ENCODE measurements around the gene EGFL6. TPM values are rescaled to one million over a fixed set of nuclear protein-coding genes. Genes with fewer than 3 reads are reported as not detected.

Gene EGFL6, protein sequence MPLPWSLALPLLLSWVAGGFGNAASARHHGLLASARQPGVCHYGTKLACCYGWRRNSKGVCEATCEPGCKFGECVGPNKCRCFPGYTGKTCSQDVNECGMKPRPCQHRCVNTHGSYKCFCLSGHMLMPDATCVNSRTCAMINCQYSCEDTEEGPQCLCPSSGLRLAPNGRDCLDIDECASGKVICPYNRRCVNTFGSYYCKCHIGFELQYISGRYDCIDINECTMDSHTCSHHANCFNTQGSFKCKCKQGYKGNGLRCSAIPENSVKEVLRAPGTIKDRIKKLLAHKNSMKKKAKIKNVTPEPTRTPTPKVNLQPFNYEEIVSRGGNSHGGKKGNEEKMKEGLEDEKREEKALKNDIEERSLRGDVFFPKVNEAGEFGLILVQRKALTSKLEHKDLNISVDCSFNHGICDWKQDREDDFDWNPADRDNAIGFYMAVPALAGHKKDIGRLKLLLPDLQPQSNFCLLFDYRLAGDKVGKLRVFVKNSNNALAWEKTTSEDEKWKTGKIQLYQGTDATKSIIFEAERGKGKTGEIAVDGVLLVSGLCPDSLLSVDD
- polyA plus RNA-seq (2013, experiment 1 of 2): 0.90 TPM
- 0.70 TPM for polyA plus RNA-seq (2013, experiment 2 of 2)

DNA sequence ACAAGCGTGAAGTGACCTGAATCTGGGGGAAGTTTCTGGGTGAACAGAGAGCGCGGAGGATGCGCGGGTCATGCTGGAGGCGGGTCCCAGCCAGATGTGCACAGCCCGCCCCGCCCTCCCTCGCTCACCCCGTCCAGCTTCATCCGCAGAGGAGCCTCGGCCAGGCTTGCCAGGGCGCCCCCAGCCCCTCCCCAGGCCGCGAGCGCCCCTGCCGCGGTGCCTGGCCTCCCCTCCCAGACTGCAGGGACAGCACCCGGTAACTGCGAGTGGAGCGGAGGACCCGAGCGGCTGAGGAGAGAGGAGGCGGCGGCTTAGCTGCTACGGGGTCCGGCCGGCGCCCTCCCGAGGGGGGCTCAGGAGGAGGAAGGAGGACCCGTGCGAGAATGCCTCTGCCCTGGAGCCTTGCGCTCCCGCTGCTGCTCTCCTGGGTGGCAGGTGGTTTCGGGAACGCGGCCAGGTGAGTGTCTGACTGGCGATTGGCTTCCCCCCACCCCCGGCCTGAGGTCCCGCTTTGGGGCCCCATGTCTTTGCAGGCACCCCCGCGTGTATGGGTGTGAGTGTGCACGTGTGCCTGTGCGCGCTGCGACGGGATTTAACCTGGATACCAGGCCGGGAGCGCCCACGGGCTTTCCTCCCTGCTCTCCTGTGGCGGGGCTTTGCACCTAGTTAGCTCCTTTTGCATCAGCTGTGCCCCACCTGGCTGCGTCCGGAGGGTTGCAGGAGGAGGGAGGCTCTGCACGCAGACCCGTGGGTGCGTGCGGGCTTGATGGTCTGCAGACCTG is at the start of gene EGFL6:
TSS of gene EGFL6 (plus strand) at position 123 of the 782 bp plus-strand sequence. CDS start at position 384, 261 bp downstream.
- no peaks in the 10 kb centered on the region for H3K36me3 ChIP-seq (ENCODE audit: insufficient read depth, low read length)
- H3K4me3 ChIP-seq (ENCODE audit: low read length): peak within 1 kb of the TSS; percentile 56
- 3% methylated on average over 57 of the region's 57 CpGs for WGBS
- no peak within 1 kb of the TSS for H3K27ac ChIP-seq (ENCODE audit: low read depth, low read length)
- no peak within 1 kb of the TSS for H3K9ac ChIP-seq (ENCODE audit: low read depth, low read length)
- H3K27me3 ChIP-seq (ENCODE audit: insufficient read depth, low read length): peaks cover 49% of the 10 kb centered on the region
- H3K4me1 ChIP-seq (ENCODE audit: insufficient read depth, low read length): no peaks in the 10 kb centered on the region
- H3K9me3 ChIP-seq (ENCODE audit: insufficient read depth, low read depth, low read length): no peaks in the 10 kb centered on the region

DNA sequence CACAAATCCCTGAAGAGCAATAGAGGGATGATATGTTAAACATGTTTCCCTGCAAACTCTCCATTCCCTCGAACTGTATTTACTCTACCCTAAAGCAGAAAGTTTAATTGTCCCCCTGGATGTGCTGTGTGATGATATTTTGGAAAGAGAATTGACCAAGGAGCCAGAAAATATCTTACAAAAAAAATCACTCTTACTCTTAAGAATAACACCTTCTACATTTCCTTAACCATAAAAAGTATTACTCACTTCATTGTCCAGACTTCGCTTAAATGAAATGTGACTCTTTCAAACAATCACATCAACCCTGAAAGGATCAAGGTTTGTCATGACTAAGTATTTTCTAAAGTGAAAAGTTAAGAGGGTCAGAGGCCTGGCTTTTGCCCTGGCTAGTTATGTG is 49.0 kb upstream of the EGFL6 start:
- WGBS: 100% methylated on average over 1 of the region's 2 CpGs
- Histone ChIP-seq H3K27me3 (ENCODE audit: insufficient read depth, low read length) (no peaks in the 10 kb centered on the region), H3K27ac (ENCODE audit: low read depth, low read length) (no peak overlapping the region), H3K4me1 (ENCODE audit: insufficient read depth, low read length) (no peaks in the 10 kb centered on the region), H3K36me3 (ENCODE audit: insufficient read depth, low read length) (no peaks in the 10 kb centered on the region), H3K4me3 (ENCODE audit: low read length) (no peak overlapping the region), H3K9ac (ENCODE audit: low read depth, low read length) (no peak overlapping the region), H3K9me3 (ENCODE audit: insufficient read depth, low read depth, low read length) (no peaks in the 10 kb centered on the region)

DNA sequence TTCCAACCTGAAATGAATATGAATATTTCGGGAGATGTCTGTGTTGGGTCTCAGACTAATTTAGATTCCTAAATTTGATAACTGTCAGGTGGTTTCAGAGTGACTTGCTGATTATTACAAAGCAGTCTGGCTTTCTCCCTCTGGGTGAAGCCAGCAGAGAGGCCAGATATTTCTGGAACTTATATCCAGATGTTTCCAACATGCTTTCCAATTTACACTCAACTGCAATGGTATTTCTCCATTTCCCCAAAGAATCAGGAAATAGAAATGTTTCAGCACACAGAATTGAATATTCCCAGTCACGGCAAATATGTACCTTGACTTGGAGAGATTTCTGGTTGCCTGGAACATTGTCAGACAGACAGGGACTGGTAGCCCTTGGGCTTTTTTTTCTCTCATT is 48.5 kb upstream of the EGFL6 start:
- Histone ChIP-seq H3K9me3 (ENCODE audit: insufficient read depth, low read depth, low read length) (no peaks in the 10 kb centered on the region), H3K27me3 (ENCODE audit: insufficient read depth, low read length) (no peaks in the 10 kb centered on the region), H3K4me3 (ENCODE audit: low read length) (no peak overlapping the region), H3K27ac (ENCODE audit: low read depth, low read length) (no peak overlapping the region), H3K9ac (ENCODE audit: low read depth, low read length) (no peak overlapping the region), H3K36me3 (ENCODE audit: insufficient read depth, low read length) (no peaks in the 10 kb centered on the region), H3K4me1 (ENCODE audit: insufficient read depth, low read length) (no peaks in the 10 kb centered on the region)
- 93% methylated on average over 2 of the region's 2 CpGs for WGBS

DNA sequence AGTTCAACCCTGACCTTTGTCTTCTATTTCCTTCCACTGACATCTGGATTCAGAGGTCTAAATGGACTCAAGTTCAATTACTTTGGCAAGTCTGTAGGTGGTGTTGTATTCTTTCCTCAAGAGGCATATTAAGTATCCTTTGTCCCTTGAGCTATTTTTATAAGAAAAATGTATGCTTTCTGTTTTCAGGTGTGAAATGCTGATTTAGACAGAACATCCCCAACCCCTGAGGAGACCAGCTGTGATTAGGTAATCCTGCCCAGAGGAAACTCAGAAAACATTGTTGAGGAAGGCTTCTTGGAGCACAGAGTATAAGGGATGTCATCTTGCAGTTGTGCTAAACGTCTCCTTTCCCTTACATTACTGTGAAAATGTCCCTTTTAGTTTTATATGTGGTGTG is 46.6 kb upstream of the EGFL6 start:
- no peak overlapping the region for H3K4me3 ChIP-seq (ENCODE audit: low read length)
- no peaks in the 10 kb centered on the region for H3K9me3 ChIP-seq (ENCODE audit: insufficient read depth, low read depth, low read length)
- no peak overlapping the region for H3K27ac ChIP-seq (ENCODE audit: low read depth, low read length)
- no peaks in the 10 kb centered on the region for H3K27me3 ChIP-seq (ENCODE audit: insufficient read depth, low read length)
- H3K36me3 ChIP-seq (ENCODE audit: insufficient read depth, low read length): no peaks in the 10 kb centered on the region
- H3K9ac ChIP-seq (ENCODE audit: low read depth, low read length): no peak overlapping the region
- H3K4me1 ChIP-seq (ENCODE audit: insufficient read depth, low read length): no peaks in the 10 kb centered on the region
- no CpG with 5 or more reads among the region's 1 CpG for WGBS

DNA sequence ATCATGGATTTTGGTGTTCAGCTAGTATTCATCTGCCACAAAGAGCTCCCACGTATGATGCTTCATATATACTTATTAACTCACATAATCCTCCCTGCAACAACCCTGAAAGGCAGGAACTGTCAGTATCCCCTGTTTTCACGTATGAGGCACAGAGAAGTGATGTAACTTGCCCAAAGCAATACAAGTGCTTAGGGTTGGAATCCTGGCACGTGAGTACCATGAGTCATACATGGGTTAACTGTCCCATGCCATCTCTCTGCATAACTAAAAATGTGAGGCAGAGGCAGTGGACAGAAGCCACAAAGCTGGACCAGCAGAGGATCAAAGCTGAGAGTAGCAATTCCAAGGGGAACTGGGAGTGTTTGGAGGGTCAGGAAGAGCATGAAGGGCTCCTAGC is 35.7 kb upstream of the EGFL6 start:
- Histone ChIP-seq H3K9me3 (ENCODE audit: insufficient read depth, low read depth, low read length) (no peaks in the 10 kb centered on the region), H3K36me3 (ENCODE audit: insufficient read depth, low read length) (no peaks in the 10 kb centered on the region), H3K27me3 (ENCODE audit: insufficient read depth, low read length) (no peaks in the 10 kb centered on the region), H3K4me3 (ENCODE audit: low read length) (no peak overlapping the region), H3K27ac (ENCODE audit: low read depth, low read length) (no peak overlapping the region), H3K9ac (ENCODE audit: low read depth, low read length) (no peak overlapping the region), H3K4me1 (ENCODE audit: insufficient read depth, low read length) (no peaks in the 10 kb centered on the region)
- WGBS: 81% methylated on average over 3 of the region's 3 CpGs

DNA sequence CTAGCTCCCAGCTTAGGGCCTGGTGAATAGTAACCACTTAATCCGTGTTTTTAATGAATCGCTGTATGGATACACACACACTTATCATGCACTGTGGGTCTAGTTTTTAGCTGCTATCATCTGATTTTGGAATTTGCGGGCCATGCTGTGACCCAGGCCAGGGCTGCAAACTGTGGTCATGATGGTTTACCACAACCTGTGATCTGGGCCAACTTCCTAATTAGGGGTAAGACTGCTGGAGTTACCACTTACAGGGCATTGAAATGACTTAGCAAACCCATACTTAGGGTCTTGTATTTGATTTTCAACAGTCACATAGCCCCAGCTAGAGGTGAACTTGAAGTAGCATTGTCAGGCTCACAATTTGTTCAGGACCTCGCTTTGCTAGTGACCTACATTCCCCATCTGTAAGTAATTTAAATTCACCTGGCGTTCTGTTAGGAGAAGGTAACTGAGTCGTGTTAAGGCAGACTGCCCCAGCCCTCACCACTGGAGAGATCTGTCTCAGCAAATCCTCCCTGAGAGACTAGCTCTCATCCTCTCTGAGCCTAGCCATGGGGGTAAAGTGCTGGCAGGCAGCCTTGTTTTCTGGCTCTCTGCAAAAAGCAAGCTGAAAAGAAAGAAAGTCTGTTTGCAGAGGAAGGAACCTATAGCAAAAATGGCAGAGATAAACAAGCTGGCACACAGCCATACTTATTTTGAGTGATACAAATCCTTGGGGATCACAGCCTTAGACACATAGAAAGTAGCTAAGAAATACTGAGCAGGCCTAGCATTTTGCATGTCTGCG is 33.8 kb upstream of the EGFL6 start:
- no peak overlapping the region for H3K27ac ChIP-seq (ENCODE audit: low read depth, low read length)
- H3K27me3 ChIP-seq (ENCODE audit: insufficient read depth, low read length): no peaks in the 10 kb centered on the region
- H3K4me3 ChIP-seq (ENCODE audit: low read length): no peak overlapping the region
- no peaks in the 10 kb centered on the region for H3K4me1 ChIP-seq (ENCODE audit: insufficient read depth, low read length)
- no peaks in the 10 kb centered on the region for H3K36me3 ChIP-seq (ENCODE audit: insufficient read depth, low read length)
- no peak overlapping the region for H3K9ac ChIP-seq (ENCODE audit: low read depth, low read length)
- 92% methylated on average over 5 of the region's 7 CpGs for WGBS
- no peaks in the 10 kb centered on the region for H3K9me3 ChIP-seq (ENCODE audit: insufficient read depth, low read depth, low read length)

DNA sequence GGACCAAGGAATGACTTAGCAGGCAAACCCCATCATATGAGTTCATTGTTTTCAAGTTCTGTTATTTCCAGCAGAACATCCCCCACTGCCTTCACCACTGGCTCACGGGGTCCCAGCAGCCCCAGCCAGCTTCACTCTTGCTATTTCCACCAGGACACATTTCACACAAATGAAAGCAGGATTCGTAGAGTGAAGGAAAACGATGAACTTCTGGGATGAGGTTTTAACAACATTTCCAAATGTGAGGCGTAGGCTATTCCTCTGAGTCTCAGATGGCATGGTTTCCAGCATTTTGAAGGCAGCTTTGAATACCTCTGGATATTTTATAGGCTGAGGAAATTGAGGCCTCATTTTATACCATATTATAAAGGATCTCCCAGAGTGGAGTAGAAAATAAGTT is 32.9 kb upstream of the EGFL6 start:
- no peak overlapping the region for H3K9ac ChIP-seq (ENCODE audit: low read depth, low read length)
- H3K27me3 ChIP-seq (ENCODE audit: insufficient read depth, low read length): no peaks in the 10 kb centered on the region
- no peaks in the 10 kb centered on the region for H3K9me3 ChIP-seq (ENCODE audit: insufficient read depth, low read depth, low read length)
- no peaks in the 10 kb centered on the region for H3K4me1 ChIP-seq (ENCODE audit: insufficient read depth, low read length)
- no peak overlapping the region for H3K27ac ChIP-seq (ENCODE audit: low read depth, low read length)
- no peak overlapping the region for H3K4me3 ChIP-seq (ENCODE audit: low read length)
- no peaks in the 10 kb centered on the region for H3K36me3 ChIP-seq (ENCODE audit: insufficient read depth, low read length)
- WGBS: 84% methylated on average over 4 of the region's 4 CpGs

DNA sequence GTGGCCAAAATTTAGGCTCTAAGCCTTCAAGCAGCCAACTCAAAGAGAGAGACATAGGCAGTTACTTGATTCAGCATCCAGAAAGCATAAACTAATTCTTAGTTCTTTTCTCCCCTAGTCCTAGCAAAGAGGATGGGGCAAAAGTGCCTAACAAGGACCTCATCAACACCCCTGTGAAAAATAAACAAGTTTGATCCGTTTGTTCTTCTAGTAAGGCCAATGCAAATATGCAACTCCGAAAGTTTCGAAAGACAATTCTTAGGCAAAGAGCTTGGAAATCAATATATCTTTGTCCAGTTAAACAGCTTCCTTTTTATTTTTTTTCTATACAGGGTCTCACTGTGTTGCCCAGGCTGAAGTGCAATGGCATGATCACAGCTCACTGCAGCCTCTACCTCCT is 31.0 kb upstream of the EGFL6 start:
- no peaks in the 10 kb centered on the region for H3K36me3 ChIP-seq (ENCODE audit: insufficient read depth, low read length)
- H3K27ac ChIP-seq (ENCODE audit: low read depth, low read length): no peak overlapping the region
- H3K9me3 ChIP-seq (ENCODE audit: insufficient read depth, low read depth, low read length): no peaks in the 10 kb centered on the region
- no peaks in the 10 kb centered on the region for H3K4me1 ChIP-seq (ENCODE audit: insufficient read depth, low read length)
- no peak overlapping the region for H3K4me3 ChIP-seq (ENCODE audit: low read length)
- 94% methylated on average over 3 of the region's 3 CpGs for WGBS
- H3K9ac ChIP-seq (ENCODE audit: low read depth, low read length): no peak overlapping the region
- H3K27me3 ChIP-seq (ENCODE audit: insufficient read depth, low read length): no peaks in the 10 kb centered on the region

DNA sequence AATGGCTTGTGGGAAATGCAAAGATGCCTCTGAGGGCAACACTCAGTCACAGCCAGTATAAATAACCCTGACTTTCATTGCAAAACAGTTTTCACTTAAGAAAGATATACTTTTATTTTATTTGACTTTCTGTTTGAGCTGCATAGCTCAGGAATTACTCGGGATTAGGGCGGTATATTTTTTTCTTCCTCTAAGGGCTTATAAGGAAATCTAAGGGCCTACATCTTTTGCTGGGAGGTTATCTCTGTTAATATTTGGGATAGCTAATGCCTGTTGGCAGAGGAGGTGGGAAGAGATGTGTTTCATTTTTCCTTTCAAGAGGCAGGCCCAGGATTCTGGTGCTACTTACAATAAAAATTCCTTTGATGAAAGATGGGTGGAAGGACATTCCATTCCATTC is 28.8 kb upstream of the EGFL6 start:
- H3K9ac ChIP-seq (ENCODE audit: low read depth, low read length): no peak overlapping the region
- H3K4me1 ChIP-seq (ENCODE audit: insufficient read depth, low read length): no peaks in the 10 kb centered on the region
- 100% methylated on average over 2 of the region's 2 CpGs for WGBS
- no peak overlapping the region for H3K27ac ChIP-seq (ENCODE audit: low read depth, low read length)
- no peaks in the 10 kb centered on the region for H3K27me3 ChIP-seq (ENCODE audit: insufficient read depth, low read length)
- H3K36me3 ChIP-seq (ENCODE audit: insufficient read depth, low read length): no peaks in the 10 kb centered on the region
- H3K4me3 ChIP-seq (ENCODE audit: low read length): no peak overlapping the region
- no peaks in the 10 kb centered on the region for H3K9me3 ChIP-seq (ENCODE audit: insufficient read depth, low read depth, low read length)

DNA sequence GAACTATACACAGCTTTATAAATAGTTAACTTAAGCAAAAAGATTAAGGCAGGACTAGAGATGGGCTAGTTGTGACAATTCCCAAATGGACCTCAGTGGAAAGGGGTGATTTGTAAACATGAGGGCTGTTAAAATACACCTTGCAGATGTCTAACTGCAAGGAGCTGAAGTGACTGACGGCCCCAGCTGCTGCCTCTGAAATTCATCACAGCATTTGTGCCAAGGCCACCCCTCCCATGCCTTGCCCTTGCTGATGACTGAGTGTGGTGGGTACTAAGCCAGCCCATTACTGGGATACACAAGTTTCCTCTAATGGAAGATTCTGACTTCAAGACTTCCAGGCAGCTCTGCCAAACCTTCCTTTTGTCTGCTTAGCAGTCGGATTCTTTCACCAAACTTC is 23.7 kb upstream of the EGFL6 start:
- Histone ChIP-seq H3K27me3 (ENCODE audit: insufficient read depth, low read length) (no peaks in the 10 kb centered on the region), H3K9me3 (ENCODE audit: insufficient read depth, low read depth, low read length) (no peaks in the 10 kb centered on the region), H3K4me1 (ENCODE audit: insufficient read depth, low read length) (no peaks in the 10 kb centered on the region), H3K36me3 (ENCODE audit: insufficient read depth, low read length) (no peaks in the 10 kb centered on the region), H3K4me3 (ENCODE audit: low read length) (no peak overlapping the region), H3K9ac (ENCODE audit: low read depth, low read length) (no peak overlapping the region), H3K27ac (ENCODE audit: low read depth, low read length) (no peak overlapping the region)
- WGBS: 73% methylated on average over 2 of the region's 2 CpGs

DNA sequence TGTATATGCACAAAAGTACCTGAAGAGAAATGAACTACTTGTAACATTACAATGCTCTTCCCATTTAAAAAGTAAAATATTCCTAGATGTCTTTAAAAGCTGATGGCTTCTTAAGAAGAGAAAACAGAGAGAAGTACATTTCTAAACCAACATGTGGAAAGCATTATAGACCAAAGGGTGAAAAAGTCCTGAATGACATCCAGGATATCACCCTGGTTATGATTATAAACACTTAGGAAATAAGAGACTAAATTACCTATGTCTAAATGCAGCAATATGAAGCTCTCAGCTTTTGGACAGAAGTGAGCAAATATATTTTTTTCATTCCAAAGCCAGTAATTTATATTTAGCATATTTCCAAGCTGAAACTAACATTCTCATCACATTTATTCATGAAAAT is 21.7 kb upstream of the EGFL6 start:
- Histone ChIP-seq H3K36me3 (ENCODE audit: insufficient read depth, low read length) (no peaks in the 10 kb centered on the region), H3K9ac (ENCODE audit: low read depth, low read length) (no peak overlapping the region), H3K27me3 (ENCODE audit: insufficient read depth, low read length) (no peaks in the 10 kb centered on the region), H3K4me1 (ENCODE audit: insufficient read depth, low read length) (no peaks in the 10 kb centered on the region), H3K27ac (ENCODE audit: low read depth, low read length) (no peak overlapping the region), H3K4me3 (ENCODE audit: low read length) (no peak overlapping the region), H3K9me3 (ENCODE audit: insufficient read depth, low read depth, low read length) (no peaks in the 10 kb centered on the region)

Data from HUES64 (cell line).